GM19324 (cell line): ENCODE data around the gene SDR39U1.

Source experiments
- ATAC-seq: cut with Tn5 transposase; IDR thresholded peaks from one replicate; pipeline ENCODE4 v1.9.1; 2021; ENCODE audit warnings: mild to moderate bottlenecking, moderate library complexity; ENCODE audit not compliant: unreplicated experiment, low FRiP score

The SDR39U1 gene

DNA sequence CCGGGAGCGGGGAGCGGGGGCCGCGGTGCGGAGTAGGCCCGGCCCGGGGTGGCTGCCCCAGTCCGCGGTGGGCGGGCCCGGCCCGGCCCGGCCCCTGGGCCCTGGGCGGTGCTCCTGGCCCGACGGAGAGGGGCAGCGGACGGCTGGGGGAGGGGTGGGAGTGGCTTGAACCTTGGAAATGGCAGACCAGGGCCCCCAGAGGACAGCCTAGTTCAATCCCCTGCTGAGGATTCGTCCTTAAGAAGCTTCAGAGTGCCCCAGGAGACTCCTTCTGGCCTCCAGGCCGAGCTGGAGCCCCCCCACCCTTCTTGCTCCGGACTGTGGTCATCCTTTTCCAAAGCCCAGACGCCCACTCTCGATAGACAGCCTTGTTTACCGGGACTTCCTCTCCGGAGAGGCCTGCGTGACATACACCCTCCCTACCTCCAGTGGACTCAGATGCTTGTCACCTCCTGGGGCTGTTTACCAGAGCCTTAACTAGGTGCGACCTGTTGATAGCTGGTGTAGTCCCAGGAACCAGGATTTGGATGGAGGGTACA, 12.4 kb downstream of the SDR39U1 start:
- peak; percentile 82 for ATAC-seq

DNA sequence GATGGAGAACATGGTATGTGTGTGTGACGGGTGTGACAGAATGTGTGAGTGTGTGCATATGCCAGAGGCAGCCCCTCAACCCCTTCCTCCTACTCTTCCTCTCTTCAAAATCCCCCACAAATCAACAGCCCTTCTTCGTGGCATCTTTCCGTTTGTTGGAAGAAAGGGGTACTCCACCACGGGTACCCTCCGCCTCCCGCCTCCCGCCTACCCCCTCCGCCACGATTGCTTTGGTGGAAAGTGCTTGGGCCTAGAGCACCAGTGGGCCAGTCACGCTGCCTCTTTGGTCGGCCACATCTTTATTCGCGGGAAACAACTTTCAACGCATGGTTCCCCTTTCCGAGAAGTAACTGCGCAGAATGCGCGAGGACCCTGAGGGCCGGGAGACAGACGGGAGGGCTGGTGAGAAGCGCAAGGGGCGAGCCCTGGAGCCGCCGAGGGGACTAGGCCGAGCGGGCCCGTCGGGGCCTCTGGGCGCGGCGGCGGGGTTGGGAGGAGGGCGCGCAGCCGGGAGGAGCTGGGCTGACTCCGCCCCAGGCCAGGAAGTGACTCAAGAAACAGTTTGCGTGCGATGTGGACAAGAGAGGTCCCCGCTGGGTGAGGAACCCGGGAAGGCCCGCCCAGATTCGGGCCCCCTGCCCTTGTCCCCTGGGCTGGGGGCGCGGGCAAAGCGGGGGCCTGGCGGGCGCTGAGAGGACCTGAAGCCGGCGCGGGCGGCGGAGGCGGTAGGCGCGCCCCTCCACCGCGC, 13.0 kb downstream of the SDR39U1 start, which contains the start of the genes CBLN3 and KHNYN:
Gene CBLN3 (minus strand): TSS at position 274 of the 748 bp plus-strand sequence. CDS start 614 bp downstream, outside the sequence.
Gene KHNYN (plus strand): TSS at position 560 of the 748 bp plus-strand sequence. CDS start 777 bp downstream, outside the sequence.
- peak; percentile 87 for ATAC-seq

DNA sequence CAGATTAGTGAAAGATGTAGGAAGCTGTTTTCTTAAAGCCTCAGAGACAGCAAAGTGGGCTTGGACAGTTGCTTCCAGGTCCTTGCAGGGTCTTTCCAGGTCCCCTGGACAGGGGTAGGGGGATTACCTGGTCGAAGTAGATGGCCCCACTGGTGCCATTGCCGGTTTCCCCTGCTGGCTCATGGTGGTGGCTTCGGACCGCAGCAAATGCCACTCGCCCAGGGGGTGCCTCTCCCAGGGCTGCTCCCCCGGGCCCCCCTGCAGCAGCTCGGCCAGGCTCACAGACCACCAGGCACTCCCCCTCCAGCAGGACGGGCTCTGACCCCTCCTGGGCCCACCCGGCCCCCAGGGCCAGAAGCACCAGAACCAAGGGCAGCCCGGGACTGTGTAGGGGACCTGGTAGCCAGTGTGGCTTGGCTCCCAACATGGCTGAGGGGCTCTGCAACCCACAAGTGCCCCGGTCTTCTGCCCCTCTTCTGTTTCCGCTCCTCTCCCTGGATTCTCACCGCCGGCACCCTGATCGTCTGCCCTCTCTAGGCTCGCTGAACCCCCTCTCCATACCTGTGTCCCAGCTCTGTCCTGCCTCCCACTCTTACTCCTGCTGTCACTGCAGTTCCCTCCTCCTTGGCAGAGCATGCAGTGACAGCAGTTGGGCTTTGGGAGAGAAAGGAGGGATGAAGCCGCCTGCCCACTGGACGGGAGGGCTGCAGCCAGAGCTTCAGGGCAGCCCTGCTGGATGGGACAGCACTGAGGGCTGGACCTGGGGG, 13.8 kb downstream of the SDR39U1 start:
- no peak for ATAC-seq

DNA sequence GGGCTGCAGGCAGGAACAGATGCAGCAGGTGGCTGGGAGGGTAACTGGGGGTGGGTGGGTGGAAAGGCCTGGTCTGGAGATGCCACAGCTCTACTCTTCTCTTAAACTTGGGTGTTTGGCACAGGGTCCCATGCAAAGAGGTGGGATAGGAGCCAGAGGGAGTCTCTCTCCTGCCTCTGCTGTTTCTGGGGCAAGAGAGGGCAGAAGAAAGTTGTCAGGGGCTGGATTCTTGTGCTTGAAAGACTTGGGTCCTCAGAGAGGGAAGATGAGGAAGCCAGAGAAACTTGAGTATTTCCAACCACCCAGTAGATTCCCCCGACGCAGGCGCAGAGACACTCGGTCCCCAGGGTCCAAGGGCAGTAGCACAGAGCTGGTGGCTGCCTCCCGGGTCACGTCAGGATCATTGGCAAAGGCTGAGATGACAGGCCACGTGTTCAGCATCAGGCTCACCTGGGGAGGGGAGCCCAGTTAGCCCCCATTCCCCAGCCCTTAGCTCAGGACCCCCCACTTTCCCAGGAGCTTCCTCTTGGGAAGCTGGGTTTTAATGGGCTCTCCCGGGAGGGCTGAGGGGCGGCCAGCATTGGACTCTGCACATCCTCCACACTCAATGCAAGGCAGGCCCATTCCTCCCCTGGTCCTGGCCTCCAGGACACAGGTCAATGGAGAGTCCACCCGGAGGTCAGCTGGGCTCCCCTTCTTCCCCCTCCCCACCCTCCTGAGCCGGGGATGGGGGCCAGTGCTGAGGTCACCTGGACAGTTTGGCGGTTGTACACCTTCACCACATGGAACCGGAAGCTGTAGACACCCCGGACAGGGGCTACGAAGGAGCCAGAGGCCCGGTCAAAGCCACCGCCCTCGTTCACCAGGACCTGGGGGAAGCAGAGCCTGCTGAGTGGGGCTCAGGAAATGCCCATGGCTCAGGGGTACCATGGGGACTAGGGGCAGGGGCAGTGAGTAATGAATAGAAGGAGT, 14.8 kb downstream of the SDR39U1 start:
- no peak for ATAC-seq

DNA sequence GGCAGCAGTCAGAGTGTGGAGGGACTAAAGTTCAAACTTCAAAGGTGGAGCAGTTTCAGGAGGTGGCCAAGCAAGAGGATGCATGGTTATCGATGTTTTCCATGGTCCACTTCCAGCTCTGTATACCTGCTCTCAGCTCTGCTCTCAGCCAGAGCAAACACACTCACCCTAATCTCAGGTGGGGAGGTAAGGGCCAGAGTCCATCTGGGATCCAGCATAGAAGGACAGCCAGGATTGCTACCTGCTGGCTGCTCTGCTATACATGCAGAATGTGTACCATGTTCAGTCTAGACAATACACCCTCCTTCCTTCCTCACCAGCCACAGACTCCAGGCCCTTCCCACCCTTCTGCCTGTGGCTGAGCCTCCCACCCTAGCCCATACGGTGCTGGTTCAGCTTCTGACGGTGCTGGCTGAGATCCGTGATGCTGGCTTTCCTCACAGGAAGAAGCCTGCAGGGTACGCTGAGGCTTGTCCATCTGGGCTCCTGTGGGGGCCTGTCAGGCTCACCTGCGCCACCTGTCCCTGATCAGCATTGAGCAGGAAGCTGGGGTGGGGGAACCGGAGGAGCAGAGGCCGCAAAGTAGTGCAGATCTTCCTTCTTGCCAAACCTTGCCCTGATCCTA, 15.6 kb downstream of the SDR39U1 start:
- no peak for ATAC-seq

DNA sequence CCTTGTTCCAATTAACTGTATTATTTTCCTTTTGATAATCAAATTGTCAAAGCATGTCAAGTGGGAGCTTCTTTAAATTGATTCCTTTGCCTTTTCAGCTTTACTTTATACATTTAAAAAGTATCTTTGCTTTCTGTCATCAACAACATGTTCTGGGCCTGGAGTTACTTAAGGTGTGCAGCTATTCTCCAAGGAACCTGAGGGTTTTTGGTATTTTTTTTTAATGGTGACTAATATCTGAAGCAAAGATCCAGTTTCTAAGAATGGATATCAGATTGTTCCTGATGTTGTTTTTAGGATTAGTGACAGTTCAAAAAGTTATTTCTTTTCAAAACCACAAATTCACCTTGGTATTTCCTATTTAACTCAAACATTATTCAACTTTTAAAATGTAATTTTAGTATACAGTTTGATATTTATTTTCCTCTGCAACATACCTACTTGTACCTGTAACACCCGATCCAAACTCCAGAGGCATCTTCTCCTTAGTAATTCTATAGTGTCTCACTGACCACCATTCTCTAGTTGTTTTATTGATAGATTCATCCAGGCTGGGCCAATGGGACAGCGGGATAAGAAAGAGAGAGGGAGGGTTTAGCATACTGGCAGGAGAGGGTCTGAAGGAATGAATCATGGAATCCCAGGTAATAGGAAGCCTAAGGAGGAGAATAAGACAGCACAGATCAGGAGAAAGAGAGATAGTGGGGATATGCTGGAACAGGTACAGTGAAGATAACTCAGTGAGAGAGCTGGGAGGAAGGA, 16.2 kb downstream of the SDR39U1 start:
- no peak for ATAC-seq

DNA sequence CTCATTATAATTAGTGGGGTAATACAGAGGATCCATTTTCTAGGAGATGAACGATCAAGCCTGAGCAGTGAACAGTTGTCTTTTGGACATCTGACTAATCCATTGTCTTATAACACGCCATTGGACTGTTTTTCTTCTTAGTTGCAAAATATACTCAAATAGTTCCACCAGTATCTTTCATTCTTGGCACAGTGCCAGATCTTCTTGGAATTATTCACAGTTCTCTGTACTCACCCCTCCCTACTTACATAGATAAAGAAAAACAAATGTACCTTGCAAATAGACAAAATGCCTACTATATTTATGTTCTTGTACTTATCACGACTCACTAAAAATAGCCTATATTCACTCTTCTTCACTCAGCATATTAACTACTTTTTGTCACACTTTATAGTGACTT, 16.9 kb downstream of the SDR39U1 start:
- no peak for ATAC-seq

DNA sequence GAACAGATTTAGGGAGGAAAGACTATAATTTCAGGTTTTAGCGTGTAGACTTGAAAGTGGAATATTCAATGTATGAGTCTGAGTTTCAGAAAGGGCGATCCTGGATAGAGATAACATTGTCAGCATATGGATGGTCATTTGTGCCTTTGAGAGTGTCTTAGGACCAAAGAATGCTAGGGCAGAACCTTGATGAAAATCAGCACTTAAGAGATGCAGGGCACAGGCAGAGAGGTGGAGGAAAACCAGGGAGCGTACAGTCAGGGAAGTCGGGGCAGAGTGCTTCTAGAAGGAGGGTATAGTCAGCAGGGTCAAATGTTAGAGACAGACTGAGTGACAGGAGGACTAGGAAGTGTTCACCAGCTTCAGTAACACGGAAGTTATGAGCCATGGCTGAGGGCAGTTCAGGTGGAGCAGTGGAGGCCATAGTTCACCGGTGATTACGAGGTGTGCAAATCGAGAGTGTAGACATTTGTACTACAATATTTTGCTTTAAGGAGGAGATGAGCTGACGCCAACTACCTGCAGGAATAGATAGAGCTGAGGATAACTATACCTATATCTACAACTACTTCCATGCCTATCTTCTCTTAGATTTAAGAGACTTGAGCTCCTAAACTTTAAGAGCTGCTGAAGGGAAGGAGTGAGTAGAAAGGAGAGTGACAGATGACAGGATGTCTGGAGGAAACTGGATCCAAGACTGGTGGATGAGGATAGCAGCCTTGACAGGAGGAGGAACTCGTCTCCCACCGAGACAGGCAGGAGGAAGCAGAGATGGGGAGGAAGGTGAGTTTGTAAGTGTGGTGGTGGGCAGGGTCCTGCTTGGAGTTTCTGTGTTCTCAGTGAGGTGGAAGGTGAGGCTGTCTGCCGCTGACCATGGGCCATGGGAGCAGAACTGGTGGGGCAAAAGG, 19.6 kb downstream of the SDR39U1 start:
- ATAC-seq, result no peak

DNA sequence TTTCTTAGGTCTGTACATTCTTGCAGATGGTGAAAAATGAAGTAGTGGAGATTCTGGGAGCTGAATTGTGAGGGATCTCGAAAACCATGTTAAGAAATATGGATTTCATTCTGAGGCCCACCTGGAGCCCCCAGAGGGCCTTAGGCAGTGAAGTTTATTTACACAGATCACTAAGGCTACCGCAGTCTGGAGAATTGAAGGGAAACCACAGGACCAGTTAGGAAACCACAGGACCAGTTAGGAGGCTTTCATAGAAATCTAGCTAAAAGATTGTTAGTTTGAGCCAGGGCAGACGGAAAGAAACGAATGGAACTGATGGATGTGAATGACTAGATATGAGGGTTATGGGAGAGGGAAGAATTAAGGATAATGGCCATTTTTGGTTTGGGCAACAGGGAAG, 20.3 kb downstream of the SDR39U1 start:
- ATAC-seq, result no peak

DNA sequence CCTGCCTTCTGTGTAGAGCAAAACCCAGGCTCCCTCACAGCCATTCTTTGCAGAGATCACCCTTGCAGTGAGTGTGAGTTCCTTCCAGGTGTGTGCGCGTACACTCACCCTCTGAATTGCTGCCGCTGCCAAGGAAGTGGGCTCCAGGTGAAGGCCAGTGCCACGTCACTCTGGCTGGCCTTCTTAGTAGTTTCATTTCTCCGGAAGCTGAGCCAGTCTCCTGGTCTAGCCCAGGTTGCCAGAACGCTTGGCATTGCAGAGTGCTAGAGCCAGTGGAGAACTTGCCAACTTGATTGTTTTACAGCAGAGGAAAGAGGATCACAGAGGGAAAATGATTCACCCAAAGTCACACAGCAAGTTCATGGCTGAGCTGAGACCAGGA, 24.1 kb downstream of the SDR39U1 start:
- no peak for ATAC-seq

DNA sequence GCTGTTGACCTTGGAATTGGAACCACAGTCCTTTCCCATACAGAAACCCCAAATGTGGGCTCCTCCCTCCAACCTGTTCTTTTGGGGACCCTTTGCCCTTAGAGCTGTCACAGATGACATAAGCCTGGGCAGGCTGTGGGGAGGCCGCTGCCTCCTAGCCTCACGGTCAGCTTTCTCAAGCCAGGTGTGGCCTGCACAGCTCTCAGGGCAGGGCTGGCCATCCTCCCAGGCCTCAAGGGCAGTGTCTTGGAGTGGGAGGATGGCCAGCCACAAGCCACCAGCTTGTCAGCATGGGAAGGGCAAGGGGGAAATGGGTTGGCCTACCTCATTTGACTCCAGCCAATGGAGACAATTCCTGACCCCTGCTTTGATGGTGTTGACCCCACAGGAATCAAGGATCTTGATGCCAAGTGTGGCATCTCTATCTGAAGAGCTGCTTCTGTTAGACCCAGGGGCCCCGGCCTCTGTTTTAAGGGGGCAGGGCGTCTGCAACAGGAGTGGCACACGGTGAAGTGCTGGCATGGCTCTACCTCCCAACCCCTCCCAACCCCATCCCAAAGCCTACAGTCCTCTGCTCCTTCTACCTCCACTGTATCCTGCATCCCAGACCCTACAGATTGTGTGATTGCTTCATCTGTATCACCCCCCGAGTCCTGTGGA, 24.6 kb downstream of the SDR39U1 start:
- ATAC-seq, result no peak

DNA sequence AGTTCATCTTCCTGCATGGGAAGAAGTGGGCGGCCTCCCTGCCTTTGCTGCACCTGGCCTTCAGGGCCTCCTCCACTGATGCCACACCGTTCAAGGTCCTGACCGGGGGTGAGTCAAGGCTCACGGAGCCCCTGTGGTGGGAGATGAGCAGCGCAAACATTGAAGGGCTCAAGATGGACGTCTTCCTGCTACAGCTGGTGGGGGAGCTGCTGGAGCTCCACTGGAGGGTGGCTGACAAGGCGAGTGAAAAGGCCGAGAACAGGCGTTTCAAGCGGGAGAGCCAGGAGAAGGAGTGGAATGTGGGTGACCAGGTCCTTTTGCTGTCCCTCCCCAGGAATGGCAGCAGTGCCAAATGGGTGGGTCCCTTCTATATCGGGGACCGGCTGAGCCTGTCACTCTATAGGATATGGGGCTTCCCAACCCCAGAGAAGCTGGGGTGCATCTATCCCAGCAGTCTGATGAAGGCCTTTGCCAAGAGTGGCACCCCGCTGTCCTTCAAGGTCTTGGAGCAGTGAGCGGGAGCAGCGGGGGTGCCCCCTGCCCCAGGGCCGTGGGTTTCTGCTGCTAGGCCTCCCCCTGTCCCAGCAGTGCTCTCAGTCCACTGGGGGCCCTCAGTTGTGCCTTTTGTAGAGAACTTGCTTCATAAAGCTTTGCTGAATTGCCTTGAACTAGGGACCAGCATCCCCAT, 25.5 kb downstream of the SDR39U1 start:
- ATAC-seq, result no peak

DNA sequence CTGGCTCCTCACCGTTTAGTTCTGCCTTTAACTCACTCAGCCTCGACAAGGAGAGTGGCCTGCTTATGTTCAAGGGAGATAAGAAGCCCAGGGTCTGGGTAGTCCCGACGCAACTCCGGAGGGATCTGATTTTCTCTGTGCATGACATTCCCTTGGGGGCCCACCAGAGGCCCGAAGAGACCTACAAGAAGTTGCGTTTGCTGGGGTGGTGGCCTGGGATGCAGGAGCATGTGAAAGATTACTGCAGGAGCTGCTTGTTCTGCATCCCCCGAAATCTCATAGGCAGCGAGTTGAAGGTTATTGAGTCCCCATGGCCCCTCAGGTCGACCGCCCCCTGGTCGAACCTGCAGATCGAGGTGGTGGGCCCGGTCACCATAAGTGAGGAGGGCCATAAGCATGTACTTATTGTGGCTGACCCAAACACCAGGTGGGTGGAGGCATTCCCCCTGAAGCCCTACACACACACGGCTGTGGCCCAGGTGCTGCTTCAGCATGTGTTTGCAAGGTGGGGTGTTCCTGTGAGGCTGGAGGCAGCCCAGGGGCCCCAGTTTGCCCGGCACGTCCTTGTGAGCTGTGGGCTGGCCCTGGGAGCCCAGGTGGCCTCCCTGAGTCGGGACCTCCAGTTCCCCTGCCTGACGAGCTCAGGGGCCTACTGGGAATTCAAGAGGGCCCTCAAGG, 26.2 kb downstream of the SDR39U1 start:
- ATAC-seq, result no peak

DNA sequence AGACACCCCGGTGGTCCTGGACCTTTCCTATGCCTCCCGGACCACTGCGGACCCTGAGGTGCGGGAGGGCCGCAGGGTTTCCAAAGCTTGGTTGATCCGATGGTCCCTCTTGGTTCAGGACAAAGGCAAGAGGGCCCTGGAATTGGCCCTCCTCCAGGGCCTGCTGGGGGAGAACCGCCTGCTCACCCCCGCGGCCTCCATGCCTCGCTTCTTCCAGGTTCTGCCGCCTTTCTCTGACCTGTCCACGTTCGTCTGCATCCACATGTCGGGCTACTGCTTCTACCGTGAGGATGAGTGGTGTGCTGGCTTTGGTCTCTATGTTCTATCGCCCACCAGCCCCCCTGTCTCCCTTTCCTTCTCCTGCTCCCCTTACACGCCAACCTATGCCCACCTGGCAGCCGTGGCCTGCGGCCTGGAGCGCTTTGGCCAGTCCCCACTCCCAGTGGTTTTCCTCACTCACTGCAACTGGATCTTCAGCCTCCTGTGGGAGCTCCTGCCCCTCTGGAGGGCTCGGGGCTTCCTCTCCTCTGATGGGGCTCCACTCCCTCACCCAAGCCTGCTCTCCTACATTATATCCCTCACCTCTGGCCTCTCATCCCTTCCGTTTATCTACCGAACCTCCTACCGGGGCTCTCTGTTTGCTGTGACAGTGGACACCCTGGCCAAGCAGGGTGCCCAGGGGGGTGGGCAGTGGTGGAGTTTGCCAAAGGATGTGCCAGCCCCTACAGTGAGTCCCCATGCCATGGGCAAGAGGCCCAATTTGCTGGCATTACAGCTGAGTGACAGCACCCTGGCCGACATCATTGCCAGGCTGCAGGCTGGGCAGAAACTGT, 26.9 kb downstream of the SDR39U1 start:
- ATAC-seq, result no peak

DNA sequence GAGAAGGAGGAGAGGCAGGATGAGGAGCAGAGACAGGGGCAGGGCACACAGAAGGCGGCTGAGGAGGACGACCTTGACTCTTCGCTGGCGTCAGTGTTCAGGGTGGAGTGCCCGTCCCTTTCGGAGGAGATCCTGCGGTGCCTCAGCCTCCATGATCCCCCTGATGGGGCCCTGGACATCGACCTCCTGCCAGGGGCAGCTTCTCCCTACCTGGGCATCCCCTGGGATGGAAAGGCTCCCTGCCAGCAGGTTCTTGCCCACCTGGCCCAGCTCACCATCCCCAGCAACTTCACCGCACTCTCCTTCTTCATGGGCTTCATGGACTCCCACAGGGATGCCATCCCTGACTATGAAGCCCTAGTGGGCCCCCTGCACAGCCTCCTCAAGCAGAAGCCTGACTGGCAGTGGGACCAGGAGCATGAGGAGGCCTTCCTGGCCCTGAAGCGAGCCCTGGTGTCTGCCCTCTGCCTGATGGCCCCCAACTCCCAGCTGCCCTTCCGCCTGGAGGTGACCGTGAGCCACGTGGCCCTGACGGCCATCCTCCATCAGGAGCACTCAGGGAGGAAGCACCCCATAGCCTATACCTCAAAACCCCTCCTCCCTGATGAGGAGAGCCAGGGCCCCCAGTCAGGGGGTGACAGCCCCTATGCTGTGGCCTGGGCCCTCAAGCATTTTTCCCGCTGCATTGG, 27.7 kb downstream of the SDR39U1 start:
- no peak for ATAC-seq
